Measurements from ENCODE around the gene CCSER1.
"Not testable (repeated sequence)": the region's sequence is repeated elsewhere in the genome, so short reads cannot be mapped to it uniquely, and the experiment has no call there.

CCSER1 gene

GRCh38 chr4:91284480-91284879 is 1157.3 kb downstream of the CCSER1 start:
- no peak for DNase-seq (ENCODE audit: low spot score)

GRCh38 chr4:91285487-91285886 is 1158.3 kb downstream of the CCSER1 start:
- DNase-seq (ENCODE audit: low spot score): no peak

- no peak for DNase-seq (ENCODE audit: low spot score)
These were observed 1161.6 kb downstream of the CCSER1 start for GRCh38 chr4:91288702-91289311.

GRCh38 chr4:91298156-91298700 is 1171.0 kb downstream of the CCSER1 start:
- no peak for DNase-seq (ENCODE audit: low spot score)

GRCh38 chr4:91298824-91299223 is 1171.6 kb downstream of the CCSER1 start:
- DNase-seq (ENCODE audit: low spot score): no peak

GRCh38 chr4:91302120-91302519 is 1174.9 kb downstream of the CCSER1 start:
- DNase-seq (ENCODE audit: low spot score): no peak

- DNase-seq (ENCODE audit: low spot score): no peak
These were observed 1177.1 kb downstream of the CCSER1 start for GRCh38 chr4:91304292-91304691.

- DNase-seq (ENCODE audit: low spot score): no peak
These were observed 1190.2 kb downstream of the CCSER1 start for GRCh38 chr4:91317434-91317833.

GRCh38 chr4:91319556-91320268 is 1192.5 kb downstream of the CCSER1 start:
- no peak for DNase-seq (ENCODE audit: low spot score)

GRCh38 chr4:91322961-91323360 is 1195.8 kb downstream of the CCSER1 start:
- DNase-seq (ENCODE audit: low spot score): no peak

- no peak for DNase-seq (ENCODE audit: low spot score)
These were observed 1198.3 kb downstream of the CCSER1 start for GRCh38 chr4:91325495-91325894.

GRCh38 chr4:91326167-91326566 is 1199.0 kb downstream of the CCSER1 start:
- not testable (repeated sequence) for DNase-seq (ENCODE audit: low spot score)

- DNase-seq (ENCODE audit: low spot score): no peak
These were observed 1203.5 kb downstream of the CCSER1 start for GRCh38 chr4:91330555-91331137.

GRCh38 chr4:91340822-91341221 is 1213.6 kb downstream of the CCSER1 start:
- no peak for DNase-seq (ENCODE audit: low spot score)

GRCh38 chr4:91345632-91346031 is 1218.4 kb downstream of the CCSER1 start:
- DNase-seq (ENCODE audit: low spot score): no peak

- DNase-seq (ENCODE audit: low spot score): not testable (repeated sequence)
These were observed 1229.3 kb downstream of the CCSER1 start for GRCh38 chr4:91356496-91356895.

- not testable (repeated sequence) for DNase-seq (ENCODE audit: low spot score)
These were observed 1230.8 kb downstream of the CCSER1 start for GRCh38 chr4:91358016-91358415.

- not testable (repeated sequence) for DNase-seq (ENCODE audit: low spot score)
These were observed 1231.4 kb downstream of the CCSER1 start for GRCh38 chr4:91358621-91359020.

GRCh38 chr4:91359041-91360031 is 1232.1 kb downstream of the CCSER1 start:
- DNase-seq (ENCODE audit: low spot score): no peak

GRCh38 chr4:91362125-91362524 is 1234.9 kb downstream of the CCSER1 start:
- DNase-seq (ENCODE audit: low spot score): no peak

- no peak for DNase-seq (ENCODE audit: low spot score)
These were observed 1239.4 kb downstream of the CCSER1 start for GRCh38 chr4:91366554-91366953.

- no peak for DNase-seq (ENCODE audit: low spot score)
These were observed 1241.9 kb downstream of the CCSER1 start for GRCh38 chr4:91369116-91369515.
